Liver (tissue), 3 donors: ENCODE results near the gene CPNE1.

Experiments
- JUND ChIP-seq, 2 donors: IDR thresholded peaks; 2 replicates each; pipeline ENCODE4 v1.6.1; 2016; ENCODE audit warnings: antibody characterized with exemption in 2 of 2
- RAD21 ChIP-seq, 2 donors: IDR thresholded peaks; 2 replicates each; pipeline ENCODE4 v1.6.1; 2016; ENCODE audit warnings: antibody characterized with exemption in 2 of 2, mild to moderate bottlenecking in 2 of 2
- SP1 ChIP-seq: IDR thresholded peaks from 2 replicates; pipeline ENCODE4 v1.6.1; 2018; ENCODE audit warnings: antibody characterized with exemption, mild to moderate bottlenecking
- TAF1 ChIP-seq: conservative IDR thresholded peaks from 2 replicates; pipeline ENCODE4 v1.6.1; 2016; ENCODE audit warnings: antibody characterized with exemption, mild to moderate bottlenecking
- YY1 ChIP-seq: IDR thresholded peaks from 2 replicates; pipeline ENCODE4 v1.6.1; 2016; ENCODE audit warnings: antibody characterized with exemption, mild to moderate bottlenecking
- TF ChIP-seq, protein P1 (sequence below): fragments of 150-350 bp; IDR thresholded peaks from 2 replicates; pipeline ENCODE4 v1.5.1; 2017; ENCODE audit warnings: improper control_type of control experiment, low read depth, low read length; ENCODE audit not compliant: missing input control
- donor health status: healthy.
- donor health status: healthy.

DNA sequence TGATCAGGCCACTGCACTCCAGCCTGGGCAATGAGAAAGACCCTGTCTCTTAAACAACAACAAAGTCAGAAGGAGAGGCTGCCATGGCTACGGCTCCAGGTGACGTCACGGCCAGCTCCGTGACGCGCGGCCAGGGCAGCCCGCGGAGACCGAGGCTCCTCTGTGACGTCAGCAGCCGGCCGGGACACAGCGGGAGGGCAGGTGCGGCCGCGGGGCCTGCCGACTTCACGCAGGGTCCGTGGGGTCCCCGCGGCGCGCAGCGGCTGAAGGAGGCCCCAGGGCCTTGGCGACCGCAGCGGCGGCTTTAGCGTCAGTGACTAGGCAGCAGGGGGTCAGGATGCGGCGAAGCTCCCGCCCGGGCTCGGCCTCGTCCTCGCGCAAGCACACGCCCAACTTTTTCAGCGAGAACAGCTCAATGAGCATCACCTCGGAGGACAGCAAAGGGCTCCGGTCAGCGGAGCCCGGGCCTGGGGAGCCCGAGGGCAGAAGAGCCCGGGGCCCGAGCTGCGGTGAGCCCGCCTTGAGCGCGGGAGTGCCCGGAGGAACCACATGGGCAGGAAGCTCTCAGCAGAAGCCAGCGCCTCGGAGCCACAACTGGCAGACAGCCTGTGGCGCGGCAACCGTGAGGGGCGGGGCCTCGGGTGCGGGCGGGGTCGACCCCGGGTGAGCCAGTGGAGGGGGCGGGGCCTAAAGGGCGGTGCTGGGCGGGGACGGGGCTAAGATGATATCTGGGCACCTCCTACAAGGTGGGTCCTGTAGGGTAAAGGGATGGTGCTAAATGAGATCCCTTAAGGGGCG, 48.8 kb downstream of the CPNE1 start, which contains the start of gene SPAG4:
- TF ChIP-seq, protein P1, sequence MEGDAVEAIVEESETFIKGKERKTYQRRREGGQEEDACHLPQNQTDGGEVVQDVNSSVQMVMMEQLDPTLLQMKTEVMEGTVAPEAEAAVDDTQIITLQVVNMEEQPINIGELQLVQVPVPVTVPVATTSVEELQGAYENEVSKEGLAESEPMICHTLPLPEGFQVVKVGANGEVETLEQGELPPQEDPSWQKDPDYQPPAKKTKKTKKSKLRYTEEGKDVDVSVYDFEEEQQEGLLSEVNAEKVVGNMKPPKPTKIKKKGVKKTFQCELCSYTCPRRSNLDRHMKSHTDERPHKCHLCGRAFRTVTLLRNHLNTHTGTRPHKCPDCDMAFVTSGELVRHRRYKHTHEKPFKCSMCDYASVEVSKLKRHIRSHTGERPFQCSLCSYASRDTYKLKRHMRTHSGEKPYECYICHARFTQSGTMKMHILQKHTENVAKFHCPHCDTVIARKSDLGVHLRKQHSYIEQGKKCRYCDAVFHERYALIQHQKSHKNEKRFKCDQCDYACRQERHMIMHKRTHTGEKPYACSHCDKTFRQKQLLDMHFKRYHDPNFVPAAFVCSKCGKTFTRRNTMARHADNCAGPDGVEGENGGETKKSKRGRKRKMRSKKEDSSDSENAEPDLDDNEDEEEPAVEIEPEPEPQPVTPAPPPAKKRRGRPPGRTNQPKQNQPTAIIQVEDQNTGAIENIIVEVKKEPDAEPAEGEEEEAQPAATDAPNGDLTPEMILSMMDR, result peak; percentile 4
- TF ChIP-seq TAF1 (peak; percentile 73), YY1 (no peak), JUND (IDR thresholded peaks at IDR 0.05) (peak; percentile 32 to 36), RAD21 (IDR thresholded peaks at IDR 0.05) (peak in 1 of 2 donors; percentile 17), SP1 (peak; percentile 92)
